HG02623 (cell line): ENCODE measurements around the gene DKKL1.

Experiments
- ATAC-seq: cut with Tn5 transposase; IDR thresholded peaks from one replicate; pipeline ENCODE4 v1.9.1; 2021; ENCODE audit warnings: moderate library complexity; ENCODE audit not compliant: unreplicated experiment

The DKKL1 gene

GRCh38 chr19:49418511-49418910, 54.8 kb downstream of the DKKL1 start:
- no peak for ATAC-seq

- no peak for ATAC-seq
Measured at GRCh38 chr19:49419173-49419572, 55.5 kb downstream of the DKKL1 start.

- ATAC-seq, result no peak
Measured at GRCh38 chr19:49420227-49420626, 56.5 kb downstream of the DKKL1 start.

GRCh38 chr19:49421039-49421877, 57.6 kb downstream of the DKKL1 start:
- no peak for ATAC-seq

GRCh38 chr19:49421878-49422202, 58.2 kb downstream of the DKKL1 start:
- no peak for ATAC-seq

- no peak for ATAC-seq
Measured at GRCh38 chr19:49422407-49423070, 58.9 kb downstream of the DKKL1 start.

- no peak for ATAC-seq
Measured at GRCh38 chr19:49423071-49423984, 59.7 kb downstream of the DKKL1 start, which contains the start of gene PTH2. Gene PTH2 (minus strand): TSS chr19:49423441. CDS start chr19:49423339, 102 bp downstream.

- ATAC-seq, result no peak
Measured at GRCh38 chr19:49423985-49424303, 60.3 kb downstream of the DKKL1 start.
